GM12878 (cell line): ENCODE data around the gene USB1. TPM values are rescaled to one million over a fixed set of nuclear protein-coding genes. Genes with fewer than 3 reads are reported as not detected.

Experiments used
- ATAC-seq: fragments of 200-7000 bp; cut with Tn5 transposase; 3 replicates; pipeline ENCODE4 v1.9.1; 2020; ENCODE audit warnings: mild to moderate bottlenecking, moderate library complexity
- BruUV-seq: library from RNA; stranded (reverse); fragments of 400-500 nt; replicated peaks from 2 replicates; lab custom pipeline; 2021; lab: Mats Ljungman, UMichigan
- CTCF ChIA-PET: fragments of 300-600 bp; sonication (Branson Sonifier 250); formaldehyde crosslinking; extraction: SDS; loops from one replicate; lab custom pipeline; 2021; ENCODE audit warnings: inconsistent platforms; lab: Yijun Ruan, JAX
- POLR2A ChIA-PET: fragments of 350-600 bp; formaldehyde crosslinking; extraction: SDS; loops from one replicate; lab custom pipeline; 2021; ENCODE audit warnings: inconsistent platforms; lab: Charles Lee
- RAD21 ChIA-PET: fragments of 300-600 bp; sonication (Branson Sonifier 250); formaldehyde crosslinking; loops from one replicate; lab custom pipeline; 2023; ENCODE audit warnings: antibody characterized with exemption; ENCODE audit not compliant: unreplicated experiment; lab: Charles Lee
- SMC1A ChIA-PET: fragments of 300-600 bp; sonication (Branson Sonifier 250); formaldehyde crosslinking; loops from one replicate; lab custom pipeline; 2023; ENCODE audit not compliant: unreplicated experiment, uncharacterized antibody; lab: Charles Lee
- DNase-seq: peaks from one replicate; pipeline ENCODE4 v3.0.0-alpha.2; 2011; ENCODE audit warnings: low read depth, low spot score
- FAIRE-seq: peaks from 3 replicates; lab custom pipeline; 2011; peaks lifted over from hg19 to GRCh38; lab: Jason Lieb, UNC
- H2AFZ ChIP-seq: 2 replicates; pipeline ENCODE4 v1.6.0; 2011; ENCODE audit warnings: low read depth, low read length, control low read depth; ENCODE audit not compliant: control insufficient read depth
- H3K27ac ChIP-seq: 2 replicates; pipeline ENCODE4 v1.5.1; 2011; ENCODE audit warnings: control low read depth; ENCODE audit not compliant: control insufficient read depth, insufficient read depth
- H3K27me3 ChIP-seq, 2 experiments: replicated peaks in 1 of 2; 2 replicates each; pipeline versions ENCODE4 v1.6.0 to v1.6.1; 2011; ENCODE audit warnings: low read length in 1 of 2; ENCODE audit not compliant: control insufficient read depth in 2 of 2, insufficient read depth in 2 of 2
- H3K36me3 ChIP-seq, 2 experiments: 2 replicates each; pipeline ENCODE4 v1.5.1; 2011; ENCODE audit warnings: low read length in 1 of 2; ENCODE audit not compliant: control insufficient read depth in 2 of 2, insufficient read depth in 2 of 2
- H3K4me1 ChIP-seq: 2 replicates; pipeline ENCODE4 v1.6.1; 2011; ENCODE audit warnings: mild to moderate bottlenecking, low read length, moderate library complexity, mixed read lengths; ENCODE audit not compliant: control insufficient read depth, insufficient read depth
- H3K4me2 ChIP-seq: 2 replicates; pipeline ENCODE4 v1.6.0; 2011; ENCODE audit warnings: control low read depth; ENCODE audit not compliant: control insufficient read depth, insufficient read depth
- H3K4me3 ChIP-seq: fragments of 200-600 bp; sonication (generic); 2 replicates; pipeline ENCODE4 v1.5.1; 2016
- H3K79me2 ChIP-seq: 2 replicates; pipeline ENCODE4 v1.6.0; 2011; ENCODE audit warnings: low read length; ENCODE audit not compliant: control insufficient read depth, insufficient read depth
- H3K9ac ChIP-seq: 2 replicates; pipeline ENCODE4 v1.8.0; 2011; ENCODE audit warnings: low read length, control low read depth, mixed read lengths; ENCODE audit not compliant: control insufficient read depth, insufficient read depth
- H3K9me3 ChIP-seq: replicated peaks from 3 replicates; pipeline ENCODE4 v1.5.1; 2011; ENCODE audit warnings: mild to moderate bottlenecking, low read length; ENCODE audit not compliant: control insufficient read depth, insufficient read depth
- H4K20me1 ChIP-seq: 2 replicates; pipeline ENCODE4 v1.6.0; 2011; ENCODE audit not compliant: control insufficient read depth, insufficient read depth
- BHLHE40 ChIP-seq, 2 experiments: fragments of 450-650 bp in 1 of 2; IDR thresholded peaks; 2 replicates each; pipeline ENCODE4 v1.6.1; 2011 to 2017; ENCODE audit warnings: low read depth in 2 of 2, borderline replicate concordance in 1 of 2, improper control_type of control experiment in 1 of 2, low read length in 1 of 2, mild to moderate bottlenecking in 1 of 2
- DPF2 ChIP-seq: fragments of 450-650 bp; IDR thresholded peaks from 2 replicates; pipeline ENCODE4 v1.6.1; 2017; ENCODE audit warnings: mild to moderate bottlenecking
- GATAD2B ChIP-seq: fragments of 450-650 bp; conservative IDR thresholded peaks from 2 replicates; pipeline ENCODE4 v1.6.1; 2017; ENCODE audit warnings: low read depth, mild to moderate bottlenecking, moderate library complexity
- HDAC6 ChIP-seq: fragments of 200-600 bp; sonication (generic); IDR thresholded peaks from one replicate; pipeline ENCODE4 v1.8.0; 2017; ENCODE audit warnings: antibody characterized with exemption; ENCODE audit not compliant: unreplicated experiment
- NR2F1 ChIP-seq: fragments of 450-650 bp; conservative IDR thresholded peaks from 2 replicates; pipeline ENCODE4 v1.6.1; 2017; ENCODE audit warnings: mild to moderate bottlenecking
- PAX5 ChIP-seq: IDR thresholded peaks from 2 replicates; pipeline ENCODE4 v1.6.1; 2011; ENCODE audit warnings: low read depth, low read length, borderline replicate concordance
- RBBP5 ChIP-seq: fragments of 200-600 bp; sonication (generic); conservative IDR thresholded peaks from 2 replicates; pipeline ENCODE4 v1.6.1; 2016
- RCOR1 ChIP-seq: conservative IDR thresholded peaks from 2 replicates; pipeline ENCODE4 v1.6.1; 2012; ENCODE audit warnings: low read depth, low read length, improper control_type of control experiment
- SMARCA5 ChIP-seq: fragments of 450-650 bp; IDR thresholded peaks from 2 replicates; pipeline ENCODE4 v1.6.1; 2017; ENCODE audit warnings: mild to moderate bottlenecking
- SPI1 ChIP-seq: IDR thresholded peaks from 2 replicates; pipeline ENCODE4 v1.6.1; 2011; ENCODE audit warnings: low read depth, mild to moderate bottlenecking, low read length, moderate library complexity, borderline replicate concordance; ENCODE audit not compliant: insufficient read depth
- STAT1 ChIP-seq: fragments of 450-650 bp; conservative IDR thresholded peaks from 2 replicates; pipeline ENCODE4 v1.6.1; 2014; ENCODE audit warnings: antibody characterized with exemption, mild to moderate bottlenecking
- ZNF384 ChIP-seq: IDR thresholded peaks from 2 replicates; pipeline ENCODE4 v1.6.1; 2012; ENCODE audit warnings: low read depth, mild to moderate bottlenecking, low read length, improper control_type of control experiment, borderline replicate concordance
- ZNF622 ChIP-seq: fragments of 450-650 bp; IDR thresholded peaks from 2 replicates; pipeline ENCODE4 v1.6.1; 2017; ENCODE audit warnings: mild to moderate bottlenecking, inconsistent platforms
- ZSCAN29 ChIP-seq: fragments of 450-650 bp; IDR thresholded peaks from 2 replicates; pipeline ENCODE4 v1.6.1; 2017; ENCODE audit warnings: mild to moderate bottlenecking, moderate library complexity
- WGBS: methylation state at CpG from one replicate; pipeline ENCODE4 v1.1.6; 2016; ENCODE audit warnings: low lambda C conversion rate; ENCODE audit not compliant: insufficient replicate concordance, insufficient coverage; ENCODE audit errors: missing lambda C conversion rate; 5-methylcytosine and 5-hydroxymethylcytosine counted together
- in situ Hi-C: fragments of 300-500 bp; cut with MboI; formaldehyde crosslinking; loops from 9 replicates; pipeline ENCODE4 v1.14.3; 2018; ENCODE audit warnings: mixed read lengths
- intact Hi-C: fragments of 100-400 bp; cut with micrococcal nuclease; formaldehyde crosslinking; loops from one replicate; pipeline ENCODE4 v1.14.2; 2022; ENCODE audit not compliant: unreplicated experiment
- polyA plus RNA-seq, 11 experiments: library from polyadenylated mRNA; depleted of rRNA in 4 of 11; unstranded in 6 of 11; stranded (reverse) in 5 of 11; fragments of >200 nt; fragmentation: Nextera tagmentation in 4 of 11; fragmentation: Illumina TruSeq in 1 of 11; extraction: Ambion mirVana in 4 of 11; extraction: Trizol in 1 of 11; gene quantifications; 1 replicate in 1 of 11; 2 replicates in 10 of 11; pipeline versions ENCODE4 v1.2.1 to v1.2.3, GENCODE V29; 2011 to 2016; ENCODE audit warnings: inconsistent platforms in 2 of 11, missing spikeins in 2 of 11, low read depth in 1 of 11
- total RNA-seq, 4 experiments: library from RNA; depleted of rRNA in 3 of 4; stranded (reverse); fragments of >200 nt in 3 of 4; fragmentation: Illumina TruSeq in 1 of 4; extraction: Trizol in 1 of 4; gene quantifications; 2 replicates each; pipeline versions ENCODE4 v1.2.1 to v1.2.3, GENCODE V29; 2013 to 2021
- TF ChIP-seq, protein P1 (sequence below): fragments of 450-650 bp; IDR thresholded peaks from 2 replicates; pipeline ENCODE4 v1.6.1; 2017; ENCODE audit warnings: mild to moderate bottlenecking
- TF ChIP-seq, protein P2 (sequence below): IDR thresholded peaks from 2 replicates; pipeline ENCODE4 v1.6.1; 2012; ENCODE audit warnings: low read depth, low read length, improper control_type of control experiment
- TF ChIP-seq, protein P3 (sequence below): IDR thresholded peaks from 2 replicates; pipeline ENCODE4 v1.6.1; 2011; ENCODE audit warnings: mild to moderate bottlenecking, low read depth, low read length, moderate library complexity; ENCODE audit not compliant: insufficient replicate concordance
- TF ChIP-seq, protein P4 (sequence below): fragments of 450-650 bp; IDR thresholded peaks from 2 replicates; pipeline ENCODE4 v1.6.1; 2018; ENCODE audit warnings: borderline replicate concordance, mild to moderate bottlenecking; ENCODE audit not compliant: partially characterized antibody

The USB1 gene
- total and polyA plus RNA-seq, 10 of the 15 experiments (the other 5 are each of a cell fraction or from before 2014, with no cell fraction given): 7.9 to 72.2 (median 41.6) TPM

DNA sequence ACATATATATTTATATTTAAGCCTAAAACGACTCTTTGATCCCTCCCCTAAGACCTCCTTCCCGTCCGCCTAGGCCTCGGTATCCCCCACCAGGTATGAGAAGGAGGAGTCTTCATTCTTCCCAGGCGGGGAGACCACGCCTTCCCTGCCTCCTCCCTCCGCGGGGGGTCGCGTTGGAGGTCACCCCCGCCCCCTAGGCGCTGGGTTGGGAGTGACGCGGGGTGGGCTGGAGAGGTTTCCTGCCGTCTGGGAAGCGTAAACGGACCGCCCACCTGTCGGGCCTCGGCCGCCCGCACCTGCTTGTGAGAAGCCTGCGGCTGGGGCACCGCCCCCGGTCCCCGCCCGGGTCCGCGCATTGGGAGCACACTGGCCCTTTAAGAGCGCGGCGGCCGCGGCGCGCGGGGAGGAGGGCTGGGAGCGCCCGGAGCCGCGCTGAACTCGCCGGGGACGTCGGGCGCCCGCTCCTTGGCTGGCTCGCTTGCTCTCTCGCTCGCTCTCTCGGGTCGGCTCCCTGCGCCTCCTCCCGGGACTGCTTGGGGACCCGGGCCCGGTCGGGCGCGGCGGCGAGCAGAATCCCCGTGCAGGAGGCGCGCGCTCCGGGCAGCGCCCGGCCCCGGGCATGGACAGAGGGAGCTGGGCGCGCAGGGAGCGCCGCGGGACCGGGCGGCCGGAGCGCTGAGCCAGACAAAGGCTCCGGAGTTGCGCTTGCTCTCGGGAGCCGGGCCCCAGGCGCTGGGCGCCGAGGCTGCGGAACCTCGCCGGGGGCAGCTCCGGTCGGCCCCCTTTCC lies 24.3 kb downstream of the USB1 start, which contains the start of gene MMP15:
Gene MMP15, plus strand, starts transcription at position 404 of the 788 bp plus-strand sequence. CDS start 597 bp downstream, outside the sequence.
- POLR2A ChIA-PET: no interaction called here
- CTCF ChIA-PET: interaction anchor here (0.7 to 3.0 kb wide), 6 partner anchors 83 to 281 kb away, joined by 3 to 21 read pairs (median 4); no protein-coding TSS in a partner anchor
- Histone ChIP-seq H3K4me1 (no peaks in the 10 kb centered on the region; the same call in 1 of the 2 replicates), H3K9ac (peak within 1 kb of the TSS; percentile 7; the same call in 1 of the 2 replicates), H3K36me3 (no peaks in the 10 kb centered on the region), H3K27me3 (peaks cover 11 to 13% of the 10 kb centered on the region in 2 experiments), H3K4me3 (peak within 1 kb of the TSS; percentile 67), H4K20me1 (no peaks in the 10 kb centered on the region), H2AFZ (peak within 1 kb of the TSS; percentile 77), H3K27ac (no peak within 1 kb of the TSS), H3K79me2 (no peaks in the 10 kb centered on the region), H3K4me2 (peak within 1 kb of the TSS; percentile 85), H3K9me3 (no peaks in the 10 kb centered on the region)
- ATAC-seq (peak; percentile 80), DNase-seq (no peak), FAIRE-seq (no peak)
- intact Hi-C loops: loop anchor here (2.0 to 10.0 kb wide), 2 partner anchors 103 to 169 kb away; partner anchors contain the start of genes CFAP20 and CSNK2A2
- RAD21 ChIA-PET: interaction anchor here (1.0 to 3.8 kb wide), 3 partner anchors 85 to 102 kb away, joined by 3 to 27 read pairs (median 4); no protein-coding TSS in a partner anchor
- SMC1A ChIA-PET: interaction anchor here (1.1 kb wide), 1 partner anchor 96 kb away, joined by 4 read pairs; no protein-coding TSS in a partner anchor
- in situ Hi-C loops: no loop called here
- no TSS peak for BruUV-seq
- under 1% methylated on average over 62 of the region's 90 CpGs for WGBS
- TF ChIP-seq SMARCA5: no peak
- TF ChIP-seq NR2F1: peak; percentile 85
- peak in 1 of 2 experiments; percentile 29; a peak in 1 of 4 replicates for TF ChIP-seq BHLHE40 (IDR thresholded peaks at IDR 0.05; ENCODE audit: borderline replicate concordance in 1 of 2, low read depth in 2 of 2, low read length in 1 of 2)
- no peak for TF ChIP-seq ZNF622
- TF ChIP-seq ZNF384: no peak
- TF ChIP-seq, protein P1, sequence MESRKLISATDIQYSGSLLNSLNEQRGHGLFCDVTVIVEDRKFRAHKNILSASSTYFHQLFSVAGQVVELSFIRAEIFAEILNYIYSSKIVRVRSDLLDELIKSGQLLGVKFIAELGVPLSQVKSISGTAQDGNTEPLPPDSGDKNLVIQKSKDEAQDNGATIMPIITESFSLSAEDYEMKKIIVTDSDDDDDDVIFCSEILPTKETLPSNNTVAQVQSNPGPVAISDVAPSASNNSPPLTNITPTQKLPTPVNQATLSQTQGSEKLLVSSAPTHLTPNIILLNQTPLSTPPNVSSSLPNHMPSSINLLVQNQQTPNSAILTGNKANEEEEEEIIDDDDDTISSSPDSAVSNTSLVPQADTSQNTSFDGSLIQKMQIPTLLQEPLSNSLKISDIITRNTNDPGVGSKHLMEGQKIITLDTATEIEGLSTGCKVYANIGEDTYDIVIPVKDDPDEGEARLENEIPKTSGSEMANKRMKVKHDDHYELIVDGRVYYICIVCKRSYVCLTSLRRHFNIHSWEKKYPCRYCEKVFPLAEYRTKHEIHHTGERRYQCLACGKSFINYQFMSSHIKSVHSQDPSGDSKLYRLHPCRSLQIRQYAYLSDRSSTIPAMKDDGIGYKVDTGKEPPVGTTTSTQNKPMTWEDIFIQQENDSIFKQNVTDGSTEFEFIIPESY: no peak
- no peak for TF ChIP-seq SPI1
- TF ChIP-seq STAT1: no peak
- TF ChIP-seq, protein P2, sequence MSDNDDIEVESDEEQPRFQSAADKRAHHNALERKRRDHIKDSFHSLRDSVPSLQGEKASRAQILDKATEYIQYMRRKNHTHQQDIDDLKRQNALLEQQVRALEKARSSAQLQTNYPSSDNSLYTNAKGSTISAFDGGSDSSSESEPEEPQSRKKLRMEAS: no peak
- TF ChIP-seq ZSCAN29: no peak
- 0 out of 2 replicates have a peak, but pooled peaks have one; percentile 33 for TF ChIP-seq DPF2
- peak; percentile 50; the same call in 1 of the 2 replicates for TF ChIP-seq GATAD2B
- no peak for TF ChIP-seq RCOR1
- no peak for TF ChIP-seq RBBP5
- TF ChIP-seq, protein P3, sequence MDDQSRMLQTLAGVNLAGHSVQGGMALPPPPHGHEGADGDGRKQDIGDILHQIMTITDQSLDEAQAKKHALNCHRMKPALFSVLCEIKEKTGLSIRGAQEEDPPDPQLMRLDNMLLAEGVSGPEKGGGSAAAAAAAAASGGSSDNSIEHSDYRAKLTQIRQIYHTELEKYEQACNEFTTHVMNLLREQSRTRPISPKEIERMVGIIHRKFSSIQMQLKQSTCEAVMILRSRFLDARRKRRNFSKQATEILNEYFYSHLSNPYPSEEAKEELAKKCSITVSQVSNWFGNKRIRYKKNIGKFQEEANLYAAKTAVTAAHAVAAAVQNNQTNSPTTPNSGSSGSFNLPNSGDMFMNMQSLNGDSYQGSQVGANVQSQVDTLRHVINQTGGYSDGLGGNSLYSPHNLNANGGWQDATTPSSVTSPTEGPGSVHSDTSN: no peak
- TF ChIP-seq HDAC6: peak; percentile 85
- TF ChIP-seq PAX5: no peak
- TF ChIP-seq, protein P4, sequence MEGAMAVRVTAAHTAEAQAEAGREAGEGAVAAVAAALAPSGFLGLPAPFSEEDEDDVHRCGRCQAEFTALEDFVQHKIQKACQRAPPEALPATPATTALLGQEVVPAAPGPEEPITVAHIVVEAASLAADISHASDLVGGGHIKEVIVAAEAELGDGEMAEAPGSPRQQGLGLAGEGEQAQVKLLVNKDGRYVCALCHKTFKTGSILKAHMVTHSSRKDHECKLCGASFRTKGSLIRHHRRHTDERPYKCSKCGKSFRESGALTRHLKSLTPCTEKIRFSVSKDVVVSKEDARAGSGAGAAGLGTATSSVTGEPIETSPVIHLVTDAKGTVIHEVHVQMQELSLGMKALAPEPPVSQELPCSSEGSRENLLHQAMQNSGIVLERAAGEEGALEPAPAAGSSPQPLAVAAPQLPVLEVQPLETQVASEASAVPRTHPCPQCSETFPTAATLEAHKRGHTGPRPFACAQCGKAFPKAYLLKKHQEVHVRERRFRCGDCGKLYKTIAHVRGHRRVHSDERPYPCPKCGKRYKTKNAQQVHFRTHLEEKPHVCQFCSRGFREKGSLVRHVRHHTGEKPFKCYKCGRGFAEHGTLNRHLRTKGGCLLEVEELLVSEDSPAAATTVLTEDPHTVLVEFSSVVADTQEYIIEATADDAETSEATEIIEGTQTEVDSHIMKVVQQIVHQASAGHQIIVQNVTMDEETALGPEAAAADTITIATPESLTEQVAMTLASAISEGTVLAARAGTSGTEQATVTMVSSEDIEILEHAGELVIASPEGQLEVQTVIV: no peak
